PC-3 (cell line): ENCODE measurements around the gene LYRM4. TPM values are rescaled to one million over a fixed set of nuclear protein-coding genes. Genes with fewer than 3 reads are reported as not detected.

Source experiments
- ATAC-seq: fragments of 200-7000 bp; cut with Tn5 transposase; 2 replicates; pipeline ENCODE4 v1.9.1; 2020; ENCODE audit warnings: mild to moderate bottlenecking, moderate library complexity
- BruUV-seq: library from RNA; stranded (reverse); fragments of 400-500 nt; replicated peaks from 2 replicates; lab custom pipeline; 2021; lab: Mats Ljungman, UMichigan
- CTCF ChIA-PET: fragments of 300-600 bp; sonication (Branson Sonifier 250); formaldehyde crosslinking; loops from one replicate; lab custom pipeline; 2022; ENCODE audit warnings: antibody characterized with exemption; lab: Charles Lee
- POLR2A ChIA-PET: fragments of 300-600 bp; sonication (Branson Sonifier 250); formaldehyde crosslinking; loops from one replicate; lab custom pipeline; 2022; ENCODE audit warnings: antibody characterized with exemption; ENCODE audit not compliant: unreplicated experiment; lab: Charles Lee
- DNase-seq: peaks from one replicate; pipeline ENCODE4 v3.0.0-alpha.2; 2015
- H2AFZ ChIP-seq: fragments of 300-600 bp; sonication (generic); 2 replicates; pipeline ENCODE4 v1.6.0; 2016; ENCODE audit warnings: antibody characterized with exemption, low read length
- H3F3A ChIP-seq: fragments of 300-600 bp; sonication (generic); one replicate; pipeline ENCODE4 v1.6.0; 2017; ENCODE audit warnings: antibody characterized with exemption, low read length, control low read depth, mild to moderate bottlenecking; ENCODE audit not compliant: unreplicated experiment
- H3K27ac ChIP-seq: fragments of 300-600 bp; sonication (generic); 2 replicates; pipeline ENCODE4 v1.5.1; 2016; ENCODE audit warnings: mild to moderate bottlenecking, low read length
- H3K27me3 ChIP-seq: fragments of 300-600 bp; sonication (generic); 2 replicates; pipeline ENCODE4 v1.6.1; 2016; ENCODE audit warnings: low read length, mixed read lengths
- H3K36me3 ChIP-seq: fragments of 300-600 bp; sonication (generic); 2 replicates; pipeline ENCODE4 v1.6.1; 2016; ENCODE audit warnings: low read depth, mixed run types, low read length, mixed read lengths
- H3K4me1 ChIP-seq: fragments of 300-600 bp; sonication (generic); 2 replicates; pipeline ENCODE4 v1.5.1; 2016; ENCODE audit warnings: low read length; ENCODE audit not compliant: insufficient read depth
- H3K4me2 ChIP-seq: fragments of 300-600 bp; sonication (generic); 2 replicates; pipeline ENCODE4 v1.6.0; 2016; ENCODE audit warnings: low read length
- H3K4me3 ChIP-seq: fragments of 300-600 bp; sonication (generic); 2 replicates; pipeline ENCODE4 v1.5.1; 2016; ENCODE audit warnings: mild to moderate bottlenecking, low read length, mixed read lengths
- H3K79me2 ChIP-seq: fragments of 300-600 bp; sonication (generic); 2 replicates; pipeline ENCODE4 v1.6.1; 2017; ENCODE audit warnings: low read length, mixed read lengths
- H3K9ac ChIP-seq: fragments of 300-600 bp; sonication (generic); 2 replicates; pipeline ENCODE4 v1.6.0; 2016; ENCODE audit warnings: mild to moderate bottlenecking, low read length
- H3K9me2 ChIP-seq: fragments of 300-600 bp; sonication (generic); replicated peaks from 2 replicates; pipeline ENCODE4 v1.6.1; 2016; ENCODE audit warnings: mixed run types, low read length, mixed read lengths
- H3K9me3 ChIP-seq: fragments of 300-600 bp; sonication (generic); 2 replicates; pipeline ENCODE4 v1.6.1; 2016; ENCODE audit warnings: low read length, mixed read lengths
- H4K20me1 ChIP-seq: fragments of 300-600 bp; sonication (generic); 2 replicates; pipeline ENCODE4 v1.6.1; 2016; ENCODE audit warnings: low read length, mixed read lengths
- CTCF ChIP-seq: fragments of 300-600 bp; sonication (generic); conservative IDR thresholded peaks from 2 replicates; pipeline ENCODE4 v1.5.1; 2017; ENCODE audit warnings: antibody characterized with exemption, low read depth, mild to moderate bottlenecking, low read length
- EZH2 ChIP-seq: fragments of 300-600 bp; sonication (generic); IDR thresholded peaks from one replicate; pipeline ENCODE4 v1.6.1; 2017; ENCODE audit warnings: antibody characterized with exemption, mild to moderate bottlenecking, low read length; ENCODE audit not compliant: unreplicated experiment
- EZH2phosphoT487 ChIP-seq: fragments of 300-600 bp; sonication (generic); IDR thresholded peaks from 2 replicates; pipeline ENCODE4 v1.6.1; 2018; ENCODE audit warnings: mild to moderate bottlenecking, antibody characterized with exemption, low read length, borderline replicate concordance
- intact Hi-C: fragments of 100-400 bp; cut with micrococcal nuclease; formaldehyde crosslinking; loops from 2 replicates; pipeline ENCODE4 v1.9.0; 2023
- total RNA-seq: library from RNA; depleted of rRNA; stranded (reverse); fragments of >200 nt; gene quantifications from 2 replicates; pipeline ENCODE4 v1.2.3, GENCODE V29; 2014

LYRM4 gene
- total RNA-seq, 1 experiment from 2014 or later, result 27.7 TPM

DNA sequence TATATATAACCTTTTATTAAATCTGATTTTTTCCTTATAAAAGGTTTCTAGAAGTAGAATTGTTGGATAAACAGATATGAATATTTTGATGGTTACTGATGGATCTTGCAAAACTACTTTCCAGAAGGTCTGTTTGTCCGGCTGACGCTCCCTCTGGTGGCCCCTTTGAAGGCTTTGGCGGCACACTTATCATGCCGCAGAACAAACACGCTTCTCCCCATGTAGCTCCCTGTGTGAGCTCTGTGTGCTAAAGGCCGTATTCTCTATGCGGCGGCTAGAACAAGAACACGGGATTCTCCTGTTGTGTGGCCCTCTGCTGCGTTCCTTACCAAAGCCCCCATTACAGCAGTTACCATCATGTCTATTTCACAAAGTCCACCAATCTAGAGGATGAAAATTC is 145.6 kb downstream of the LYRM4 start:
- no peaks in the 10 kb centered on the region for H3K79me2 ChIP-seq
- POLR2A ChIA-PET, result no interaction called here
- BruUV-seq, result no TSS peak
- H4K20me1 ChIP-seq, result no peaks in the 10 kb centered on the region
- CTCF ChIA-PET, result no interaction called here
- DNase-seq, result no peak
- TF ChIP-seq EZH2 (no peak), EZH2phosphoT487 (no peak), CTCF (peak; percentile 38; the same call in 1 of the 2 replicates)
- no peaks in the 10 kb centered on the region for H3F3A ChIP-seq
- no peak overlapping the region for H3K9ac ChIP-seq
- H2AFZ ChIP-seq, result no peak overlapping the region
- peaks cover 16% of the 10 kb centered on the region for H3K4me1 ChIP-seq
- no peak overlapping the region for H3K4me2 ChIP-seq
- no peak overlapping the region for H3K27ac ChIP-seq
- H3K4me3 ChIP-seq, result no peak overlapping the region
- H3K9me2 ChIP-seq, result no peaks in the 10 kb centered on the region
- no peaks in the 10 kb centered on the region for H3K36me3 ChIP-seq
- no peaks in the 10 kb centered on the region for H3K27me3 ChIP-seq
- intact Hi-C loops, result no loop called here
- no peaks in the 10 kb centered on the region for H3K9me3 ChIP-seq
- no peak for ATAC-seq

- H3K27ac ChIP-seq, result no peak overlapping the region
- no peaks in the 10 kb centered on the region for H3K27me3 ChIP-seq
- H3F3A ChIP-seq, result no peaks in the 10 kb centered on the region
- H3K9me2 ChIP-seq, result no peaks in the 10 kb centered on the region
- H2AFZ ChIP-seq, result no peak overlapping the region
- ATAC-seq, result no peak
- TF ChIP-seq CTCF, result no peak
- TF ChIP-seq EZH2phosphoT487, result no peak
- no peaks in the 10 kb centered on the region for H3K79me2 ChIP-seq
- peaks cover 16% of the 10 kb centered on the region for H3K4me1 ChIP-seq
- no peaks in the 10 kb centered on the region for H3K9me3 ChIP-seq
- no peak overlapping the region for H3K4me2 ChIP-seq
- no peak overlapping the region for H3K9ac ChIP-seq
- BruUV-seq, result no TSS peak
- no peaks in the 10 kb centered on the region for H4K20me1 ChIP-seq
- DNase-seq, result no peak
- ChIA-PET CTCF (no interaction called here), POLR2A (no interaction called here)
- no peak overlapping the region for H3K4me3 ChIP-seq
- intact Hi-C loops, result no loop called here
- no peaks in the 10 kb centered on the region for H3K36me3 ChIP-seq
Measured at GRCh38 chr6:5113096-5113495, 147.7 kb downstream of the LYRM4 start.

- ATAC-seq (no peak), DNase-seq (peak; percentile 55)
- Histone ChIP-seq H3K9me3 (no peaks in the 10 kb centered on the region), H3K9me2 (no peaks in the 10 kb centered on the region), H3K4me2 (no peak overlapping the region), H3K79me2 (no peaks in the 10 kb centered on the region), H3K36me3 (no peaks in the 10 kb centered on the region), H3K4me3 (no peak overlapping the region), H3K4me1 (peaks cover 16% of the 10 kb centered on the region), H2AFZ (no peak overlapping the region), H3F3A (no peaks in the 10 kb centered on the region), H3K27ac (no peak overlapping the region), H4K20me1 (no peaks in the 10 kb centered on the region), H3K9ac (no peak overlapping the region), H3K27me3 (no peaks in the 10 kb centered on the region)
- intact Hi-C loops, result no loop called here
- TF ChIP-seq EZH2phosphoT487 (no peak), EZH2 (no peak), CTCF (no peak)
- CTCF ChIA-PET, result no interaction called here
- POLR2A ChIA-PET, result no interaction called here
- BruUV-seq, result no TSS peak
Measured at GRCh38 chr6:5112066-5112799, 148.5 kb downstream of the LYRM4 start.
